GM18870 (cell line): ENCODE measurements around the gene PARD3.
"Not testable (repeated sequence)": the region's sequence is repeated elsewhere in the genome, so short reads cannot be mapped to it uniquely, and the experiment has no call there.

Experiments used
- ATAC-seq: cut with Tn5 transposase; IDR thresholded peaks from one replicate; pipeline ENCODE4 v1.9.1; 2021; ENCODE audit warnings: moderate library complexity; ENCODE audit not compliant: unreplicated experiment

Gene PARD3

GRCh38 chr10:34475274-34475646, 339.8 kb downstream of the PARD3 start:
- no peak for ATAC-seq

GRCh38 chr10:34474555-34475273, 340.4 kb downstream of the PARD3 start:
- no peak for ATAC-seq

GRCh38 chr10:34474009-34474376, 341.1 kb downstream of the PARD3 start:
- no peak for ATAC-seq

GRCh38 chr10:34473174-34474008, 341.7 kb downstream of the PARD3 start:
- no peak for ATAC-seq

GRCh38 chr10:34470307-34470706, 344.8 kb downstream of the PARD3 start:
- no peak for ATAC-seq

DNA sequence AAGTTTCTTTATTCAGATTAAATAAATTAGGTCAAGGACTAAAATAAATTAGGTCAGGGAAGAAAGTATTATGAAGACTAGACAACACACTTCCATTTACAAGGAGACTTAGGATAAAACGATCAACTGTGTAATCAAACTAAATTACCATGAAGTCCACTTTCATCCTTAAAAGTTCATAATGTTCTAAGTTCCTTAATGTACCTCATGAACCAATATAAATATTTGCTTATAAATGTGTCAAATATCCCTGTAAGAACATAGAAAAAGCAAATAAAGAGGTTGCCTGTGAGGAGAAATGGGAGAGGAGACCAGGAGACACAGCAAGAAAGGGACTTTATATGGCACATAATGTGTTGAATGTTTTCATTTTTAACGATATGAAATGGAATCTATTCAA, 345.6 kb downstream of the PARD3 start:
- no peak for ATAC-seq

DNA sequence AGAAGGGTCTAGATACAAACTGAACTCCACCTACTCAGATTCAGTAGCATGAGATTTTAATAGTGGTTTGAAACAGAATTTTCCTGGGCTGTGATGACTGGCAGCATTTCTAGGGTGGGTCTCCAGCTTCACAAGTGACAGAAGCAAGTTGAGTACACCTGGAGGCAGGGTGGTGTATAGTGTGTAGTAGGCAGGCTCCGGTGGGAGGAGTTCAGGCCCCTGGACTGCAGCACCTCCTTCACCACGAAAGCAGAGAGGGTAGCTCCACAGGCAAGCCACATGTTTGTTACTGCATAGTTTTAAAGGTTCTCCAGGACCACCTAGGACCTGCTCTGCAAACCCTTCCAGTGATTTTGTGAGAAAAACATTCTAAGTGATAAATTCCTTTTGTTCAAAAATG, 347.2 kb downstream of the PARD3 start:
- no peak for ATAC-seq

GRCh38 chr10:34467364-34467763, 347.7 kb downstream of the PARD3 start:
- ATAC-seq, result no peak

DNA sequence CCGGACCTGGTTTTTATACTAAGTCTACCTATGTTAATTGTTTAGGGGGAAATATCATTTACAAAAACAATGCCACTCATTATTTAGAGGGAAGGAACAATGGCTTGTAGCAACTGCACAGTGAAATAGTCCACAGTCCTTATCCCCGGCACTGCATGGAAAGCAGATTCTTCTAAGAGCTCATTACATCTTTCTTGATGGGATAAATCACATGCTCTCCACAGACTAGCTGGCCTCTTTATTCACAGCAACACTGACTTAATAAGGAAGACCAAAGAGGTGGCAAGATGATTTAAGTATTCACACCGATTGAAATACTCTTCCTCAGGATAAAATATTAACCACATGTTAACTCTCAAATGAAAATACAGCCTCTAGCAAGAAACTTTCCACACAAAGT, 349.4 kb downstream of the PARD3 start:
- ATAC-seq, result no peak

DNA sequence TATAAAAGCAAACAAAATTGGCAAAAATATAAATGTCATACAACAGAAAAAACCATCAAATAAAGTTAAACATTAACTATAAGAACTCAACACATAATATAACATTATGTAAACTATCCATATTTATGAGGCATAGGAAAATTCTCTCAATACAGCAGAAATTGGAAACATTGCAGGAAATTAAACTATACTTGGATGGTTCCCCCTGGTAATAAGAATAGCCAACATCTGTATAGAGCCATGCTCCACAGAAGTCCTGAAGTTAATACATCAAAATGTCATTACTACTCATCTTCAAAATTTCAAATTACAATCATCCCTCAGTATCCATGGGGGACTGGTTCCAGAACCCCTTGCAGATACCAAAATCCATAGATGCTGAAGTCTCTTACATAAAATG, 350.5 kb downstream of the PARD3 start:
- no peak for ATAC-seq

DNA sequence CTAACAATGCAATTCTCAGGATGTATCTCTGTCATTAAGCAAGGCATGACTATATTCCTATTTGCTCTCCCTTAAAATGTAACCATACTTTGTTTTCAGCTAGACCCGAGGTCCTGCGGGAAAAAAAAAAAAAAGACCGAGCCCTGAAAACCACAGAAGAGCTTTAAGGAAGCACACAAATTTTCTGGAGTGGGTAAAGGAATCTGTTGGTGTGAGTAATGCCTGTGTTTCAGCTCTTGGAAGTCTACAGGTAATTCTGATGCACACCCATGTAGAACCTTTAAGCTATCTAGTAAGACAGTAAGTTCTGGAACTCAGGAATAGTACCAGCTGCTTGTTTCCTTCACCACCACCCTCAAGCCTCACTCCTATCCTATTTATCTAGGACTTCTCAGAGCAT, 351.1 kb downstream of the PARD3 start:
- no peak for ATAC-seq

DNA sequence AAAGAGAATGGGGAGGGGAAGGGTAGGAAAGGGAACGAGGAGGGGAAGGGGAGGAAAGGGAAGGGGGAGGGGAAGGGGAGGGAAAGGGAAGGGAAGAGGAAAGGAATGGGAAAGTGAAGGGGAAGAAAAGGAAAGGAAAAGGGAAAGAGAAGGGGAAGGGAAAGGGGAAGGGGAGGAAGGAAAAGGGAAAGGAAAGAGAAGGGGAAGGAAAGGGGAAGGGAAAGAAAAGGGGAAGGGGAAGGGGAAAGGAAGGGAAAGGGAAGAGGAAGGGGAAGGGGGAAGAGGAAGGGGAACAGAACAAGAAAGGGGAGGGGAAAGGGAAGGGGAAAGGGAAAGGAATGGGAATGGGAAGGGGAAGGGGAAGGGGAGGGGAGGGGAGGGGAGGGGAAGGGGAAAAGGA, 352.1 kb downstream of the PARD3 start:
- no peak for ATAC-seq

DNA sequence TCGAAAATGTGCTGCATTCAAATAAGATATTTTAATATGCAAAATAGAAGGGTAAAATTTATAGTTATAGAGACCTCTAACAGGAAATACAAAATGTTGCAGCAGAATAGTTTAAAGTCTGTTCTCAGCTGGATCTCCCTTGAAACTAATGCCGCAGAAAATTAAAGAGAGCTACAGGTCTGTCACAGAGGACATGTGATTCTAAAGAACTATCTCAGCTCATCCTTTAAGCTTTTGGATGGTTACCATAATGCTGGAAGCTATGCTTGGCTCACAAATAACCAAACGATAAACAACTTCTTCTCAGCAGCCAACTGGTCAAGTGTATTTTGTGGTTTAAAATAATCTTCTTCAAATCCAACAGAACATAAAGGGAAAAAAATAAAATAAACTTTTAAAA, 353.0 kb downstream of the PARD3 start:
- no peak for ATAC-seq

DNA sequence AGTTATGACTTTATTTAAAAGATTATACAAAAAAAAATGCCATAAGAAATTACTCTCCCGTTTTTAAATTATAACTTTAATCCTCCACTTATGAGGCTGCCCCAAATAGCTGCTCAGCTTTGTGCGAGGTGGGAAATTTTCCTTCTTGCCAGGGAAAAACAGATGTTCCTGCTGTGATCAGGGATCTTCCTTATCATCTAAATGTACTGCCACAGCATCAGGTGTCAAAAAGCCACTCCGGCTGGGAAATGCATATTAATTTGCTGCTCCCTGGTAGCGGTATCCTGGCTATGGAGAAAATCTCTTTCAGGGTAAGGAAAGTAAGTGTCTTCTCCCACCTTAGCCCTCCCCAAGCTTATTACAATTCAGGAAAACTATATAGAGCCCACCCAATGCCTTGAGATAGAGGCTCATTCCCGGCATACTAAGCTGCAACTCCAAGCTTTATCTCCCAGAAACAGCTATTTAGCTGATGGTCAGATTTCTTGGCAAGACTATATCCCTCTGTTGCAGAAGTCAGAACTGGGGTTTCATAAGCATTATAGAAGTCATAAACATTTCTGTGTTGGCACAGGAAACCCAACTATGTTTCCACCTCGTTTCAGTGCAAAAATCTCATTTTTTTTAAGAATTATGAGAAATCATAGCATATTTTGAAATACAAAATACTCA, 360.4 kb downstream of the PARD3 start:
- no peak for ATAC-seq

DNA sequence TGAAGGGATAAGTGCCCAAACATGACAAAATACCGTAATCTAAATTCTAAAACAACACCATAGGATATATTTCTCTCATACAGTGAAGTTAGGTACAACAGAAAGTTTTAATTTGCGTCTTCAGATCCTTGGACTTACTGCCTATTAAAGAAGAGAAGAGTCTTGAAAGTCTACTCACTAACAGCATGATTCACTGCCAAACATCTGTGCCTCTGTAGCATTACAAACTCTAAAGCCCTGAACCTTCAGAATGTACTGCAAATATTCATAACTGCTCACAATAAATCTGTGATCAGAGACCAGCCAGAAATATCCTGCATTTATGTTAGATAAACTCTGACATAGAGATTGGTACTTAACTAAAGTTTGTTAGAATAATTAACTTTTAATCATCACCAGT, 365.3 kb downstream of the PARD3 start:
- no peak for ATAC-seq

GRCh38 chr10:34446049-34446448, 369.0 kb downstream of the PARD3 start:
- ATAC-seq, result no peak

DNA sequence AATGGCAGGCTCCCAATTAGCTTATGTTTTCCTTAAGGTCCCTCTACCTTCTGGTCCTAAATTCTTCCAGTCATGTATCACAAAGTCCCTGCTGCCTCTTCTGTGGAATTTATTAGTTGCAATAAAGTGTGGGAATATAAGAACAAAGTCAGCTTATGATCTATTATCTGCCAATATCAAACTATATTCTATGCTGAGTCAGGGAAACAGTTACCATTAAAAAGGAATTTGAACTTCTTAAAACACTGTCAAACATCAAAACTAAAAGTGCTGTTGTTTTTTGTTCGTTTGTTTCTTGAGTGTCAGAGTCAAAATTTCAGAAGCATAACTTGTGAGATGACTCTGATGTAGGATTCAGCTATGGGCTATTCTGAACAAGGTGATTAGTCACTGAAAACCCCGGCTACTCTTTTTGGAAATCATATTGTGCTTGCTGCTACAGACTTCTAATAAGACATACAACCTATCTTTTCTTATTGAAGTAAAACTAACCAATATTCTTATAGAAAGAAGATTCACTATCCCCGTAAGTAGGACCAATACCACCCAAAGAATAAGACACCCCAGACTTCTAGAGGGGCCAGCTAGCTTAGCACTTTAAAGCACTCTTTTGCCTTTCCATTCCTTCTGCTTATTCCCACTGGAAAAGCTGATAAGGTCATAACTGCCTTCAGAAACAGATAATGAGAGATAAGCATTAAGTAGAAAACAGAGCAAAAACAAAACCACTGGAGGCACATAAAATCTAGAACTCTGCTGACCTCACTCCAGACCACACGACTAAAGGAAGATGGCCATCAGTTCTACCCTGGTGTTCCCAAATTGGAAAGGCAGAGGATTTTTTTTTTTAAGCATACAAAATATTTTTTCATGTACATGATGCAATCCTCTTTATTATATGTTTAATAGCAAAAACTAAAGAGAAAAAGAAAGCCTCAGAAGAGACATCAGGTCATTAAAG, 370.6 kb downstream of the PARD3 start:
- ATAC-seq, result no peak

DNA sequence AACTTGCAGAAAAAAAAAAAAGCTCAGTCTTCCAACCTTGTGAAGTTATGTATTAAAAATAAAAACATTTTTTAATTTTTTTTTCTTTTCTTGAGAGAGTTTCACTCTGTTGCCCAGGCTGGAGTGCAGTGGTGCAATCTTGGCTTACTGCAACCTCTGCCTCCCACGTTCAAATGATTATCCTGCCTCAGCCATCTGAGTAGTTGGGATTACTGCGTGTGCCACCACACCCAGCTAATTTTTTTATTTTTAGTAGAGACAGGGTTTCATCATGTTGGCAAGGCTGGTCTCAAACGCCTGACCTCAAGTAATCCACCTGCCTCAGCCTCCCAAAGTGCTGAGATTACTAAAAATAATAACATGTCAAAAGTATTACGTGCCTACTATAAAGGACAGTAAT, 375.7 kb downstream of the PARD3 start:
- ATAC-seq, result not testable (repeated sequence)

DNA sequence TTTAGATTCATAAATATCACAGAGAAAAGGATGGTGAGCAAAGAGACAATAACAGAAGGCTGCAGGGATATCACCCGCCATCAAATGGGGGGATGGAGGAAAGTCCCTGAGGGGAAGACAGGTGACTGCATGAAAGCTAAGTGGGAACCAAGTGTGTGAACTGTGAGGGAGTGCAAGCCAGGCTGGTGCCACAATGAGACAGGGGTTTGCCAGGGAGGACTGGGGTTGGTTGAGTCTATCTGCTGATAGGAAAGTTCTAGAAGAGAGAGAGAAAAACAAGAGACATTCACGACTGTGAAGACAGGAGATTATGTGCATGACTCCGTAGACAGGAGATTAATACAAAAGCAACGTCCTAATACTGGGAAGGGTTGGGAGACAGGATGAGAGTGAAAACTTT, 376.4 kb downstream of the PARD3 start:
- no peak for ATAC-seq

- ATAC-seq, result no peak
These were observed 377.2 kb downstream of the PARD3 start for GRCh38 chr10:34437906-34438305.

DNA sequence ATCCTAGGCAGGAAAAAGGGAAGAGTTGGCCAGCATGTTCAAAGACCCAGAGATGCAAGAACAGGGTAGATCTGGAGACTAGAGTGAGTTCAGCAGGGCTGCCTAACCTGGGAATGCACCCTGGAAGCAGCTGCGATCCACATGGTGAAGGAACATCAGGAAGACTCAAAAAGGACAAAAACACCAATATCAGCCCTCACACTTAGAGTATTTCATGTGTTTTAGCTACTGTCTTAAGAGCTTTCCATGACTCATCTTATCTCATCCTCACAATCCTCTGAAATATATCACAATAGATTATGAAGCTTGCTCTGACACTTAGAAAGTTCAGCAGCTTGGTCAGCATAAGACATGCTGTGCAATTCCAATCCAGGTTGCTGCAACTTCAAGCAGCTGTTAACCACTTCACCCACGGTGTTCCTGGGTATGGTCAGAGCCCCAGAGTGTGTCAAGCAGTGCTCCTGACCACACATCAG, 380.9 kb downstream of the PARD3 start:
- ATAC-seq, result no peak
